Measurements from ENCODE around the gene FAM227A.

FAM227A gene

GRCh38 chr22:38656256-38657044, at the start of gene FAM227A, which contains the start of gene CBY1:
Gene FAM227A, minus strand, starts transcription at chr22:38656392. Its CDS starts 6,224 bp downstream, at chr22:38650168.
Gene CBY1, plus strand, starts transcription at chr22:38656638. Its CDS starts 11,417 bp downstream, at chr22:38668055.
- TF ChIP-seq EP300 (IDR thresholded peaks at IDR 0.05; ENCODE audit: borderline replicate concordance) (peak; percentile 70; the same call in 1 of the 2 replicates), FOXM1 (IDR thresholded peaks at IDR 0.05; ENCODE audit: borderline replicate concordance, low read depth) (no peak; the same call in 1 of the 2 replicates), EGR1 (IDR thresholded peaks at IDR 0.05) (no peak), NFIC (IDR thresholded peaks at IDR 0.05) (no peak), TEAD4 (IDR thresholded peaks at IDR 0.05) (no peak), MAX (IDR thresholded peaks at IDR 0.05) (peak; percentile 11; the same call in 1 of the 2 replicates), USF1 (IDR thresholded peaks at IDR 0.05) (no peak), CREB1 (IDR thresholded peaks at IDR 0.05; ENCODE audit: low read depth) (no peak), TCF12 (IDR thresholded peaks at IDR 0.05; ENCODE audit: low read depth) (no peak), RAD21 (IDR thresholded peaks at IDR 0.05; ENCODE audit: low read depth) (no peak), ZBTB7A (IDR thresholded peaks at IDR 0.05; ENCODE audit: low read depth) (peak; percentile 29; the same call in 1 of the 2 replicates), YY1 (IDR thresholded peaks at IDR 0.05; ENCODE audit: low read depth) (0 out of 2 replicates have a peak, but pooled peaks have one; percentile 46), CEBPB (IDR thresholded peaks at IDR 0.05) (no peak), TAF1 (IDR thresholded peaks at IDR 0.05; ENCODE audit: low read depth) (peak; percentile 84)
- TF ChIP-seq, protein P1, sequence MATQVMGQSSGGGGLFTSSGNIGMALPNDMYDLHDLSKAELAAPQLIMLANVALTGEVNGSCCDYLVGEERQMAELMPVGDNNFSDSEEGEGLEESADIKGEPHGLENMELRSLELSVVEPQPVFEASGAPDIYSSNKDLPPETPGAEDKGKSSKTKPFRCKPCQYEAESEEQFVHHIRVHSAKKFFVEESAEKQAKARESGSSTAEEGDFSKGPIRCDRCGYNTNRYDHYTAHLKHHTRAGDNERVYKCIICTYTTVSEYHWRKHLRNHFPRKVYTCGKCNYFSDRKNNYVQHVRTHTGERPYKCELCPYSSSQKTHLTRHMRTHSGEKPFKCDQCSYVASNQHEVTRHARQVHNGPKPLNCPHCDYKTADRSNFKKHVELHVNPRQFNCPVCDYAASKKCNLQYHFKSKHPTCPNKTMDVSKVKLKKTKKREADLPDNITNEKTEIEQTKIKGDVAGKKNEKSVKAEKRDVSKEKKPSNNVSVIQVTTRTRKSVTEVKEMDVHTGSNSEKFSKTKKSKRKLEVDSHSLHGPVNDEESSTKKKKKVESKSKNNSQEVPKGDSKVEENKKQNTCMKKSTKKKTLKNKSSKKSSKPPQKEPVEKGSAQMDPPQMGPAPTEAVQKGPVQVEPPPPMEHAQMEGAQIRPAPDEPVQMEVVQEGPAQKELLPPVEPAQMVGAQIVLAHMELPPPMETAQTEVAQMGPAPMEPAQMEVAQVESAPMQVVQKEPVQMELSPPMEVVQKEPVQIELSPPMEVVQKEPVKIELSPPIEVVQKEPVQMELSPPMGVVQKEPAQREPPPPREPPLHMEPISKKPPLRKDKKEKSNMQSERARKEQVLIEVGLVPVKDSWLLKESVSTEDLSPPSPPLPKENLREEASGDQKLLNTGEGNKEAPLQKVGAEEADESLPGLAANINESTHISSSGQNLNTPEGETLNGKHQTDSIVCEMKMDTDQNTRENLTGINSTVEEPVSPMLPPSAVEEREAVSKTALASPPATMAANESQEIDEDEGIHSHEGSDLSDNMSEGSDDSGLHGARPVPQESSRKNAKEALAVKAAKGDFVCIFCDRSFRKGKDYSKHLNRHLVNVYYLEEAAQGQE (IDR thresholded peaks at IDR 0.05; ENCODE audit: low read depth), result no peak

GRCh38 chr22:38705235-38706100, 49.3 kb upstream of the FAM227A start, which contains the start of gene GTPBP1:
Gene GTPBP1, plus strand, starts transcription at chr22:38705944. Its CDS starts 12 bp downstream, at chr22:38705956.
- peak; percentile 73 for TF ChIP-seq USF1 (IDR thresholded peaks at IDR 0.05)
- no peak for TF ChIP-seq EGR1 (IDR thresholded peaks at IDR 0.05)
- peak; percentile 91 for TF ChIP-seq YY1 (IDR thresholded peaks at IDR 0.05; ENCODE audit: low read depth)
- peak; percentile 90 for TF ChIP-seq TAF1 (IDR thresholded peaks at IDR 0.05; ENCODE audit: low read depth)
- TF ChIP-seq NFIC (IDR thresholded peaks at IDR 0.05), result no peak
- TF ChIP-seq ZBTB7A (IDR thresholded peaks at IDR 0.05; ENCODE audit: low read depth), result no peak
- TF ChIP-seq CEBPB (IDR thresholded peaks at IDR 0.05), result peak; percentile 57
- TF ChIP-seq CREB1 (IDR thresholded peaks at IDR 0.05; ENCODE audit: low read depth), result peak; percentile 87
- TF ChIP-seq MAX (IDR thresholded peaks at IDR 0.05), result peak; percentile 60

DNA sequence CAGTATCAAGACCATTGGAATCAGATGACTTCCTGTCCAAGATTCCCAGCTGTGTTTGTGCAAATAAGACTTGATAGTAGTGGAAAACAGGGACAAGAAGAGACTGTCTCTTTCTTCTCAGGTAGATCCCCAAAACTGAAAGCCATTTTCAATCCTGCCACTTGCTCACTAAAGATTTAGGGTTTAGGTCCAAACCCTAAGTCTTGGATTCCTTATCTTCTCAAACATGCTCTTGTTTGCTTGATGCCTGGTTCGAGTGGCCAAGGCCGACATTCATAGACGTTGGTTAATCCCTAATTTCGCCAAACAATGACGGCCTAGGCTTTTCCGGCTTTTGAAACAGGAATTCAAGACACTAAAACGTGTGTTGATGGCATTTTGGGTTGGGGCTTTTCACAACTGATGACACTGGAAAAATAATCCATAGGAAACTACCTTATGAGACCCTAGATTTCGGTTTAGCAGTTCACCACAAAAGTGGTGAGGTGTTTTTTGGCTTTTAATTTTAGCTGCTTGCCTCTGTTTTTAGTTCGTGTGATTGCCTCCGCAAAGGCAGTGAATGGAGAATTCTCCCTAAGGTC, 48.6 kb upstream of the FAM227A start:
- TF ChIP-seq, protein P1 (IDR thresholded peaks at IDR 0.05; ENCODE audit: low read depth), result no peak
- TF ChIP-seq TAF1 (IDR thresholded peaks at IDR 0.05; ENCODE audit: low read depth), result no peak
- no peak for TF ChIP-seq TCF12 (IDR thresholded peaks at IDR 0.05; ENCODE audit: low read depth)
- no peak for TF ChIP-seq EP300 (IDR thresholded peaks at IDR 0.05; ENCODE audit: borderline replicate concordance)
- TF ChIP-seq EGR1 (IDR thresholded peaks at IDR 0.05), result no peak
- TF ChIP-seq ZBTB7A (IDR thresholded peaks at IDR 0.05; ENCODE audit: low read depth), result no peak
- no peak for TF ChIP-seq RAD21 (IDR thresholded peaks at IDR 0.05; ENCODE audit: low read depth)
- TF ChIP-seq CREB1 (IDR thresholded peaks at IDR 0.05; ENCODE audit: low read depth), result no peak

- TF ChIP-seq TCF12 (IDR thresholded peaks at IDR 0.05; ENCODE audit: low read depth) (no peak), ZBTB7A (IDR thresholded peaks at IDR 0.05; ENCODE audit: low read depth) (no peak), CREB1 (IDR thresholded peaks at IDR 0.05; ENCODE audit: low read depth) (peak; percentile 98), TAF1 (IDR thresholded peaks at IDR 0.05; ENCODE audit: low read depth) (peak; percentile 60; the same call in 1 of the 2 replicates), EP300 (IDR thresholded peaks at IDR 0.05; ENCODE audit: borderline replicate concordance) (0 out of 2 replicates have a peak, but pooled peaks have one; percentile 12), MAX (IDR thresholded peaks at IDR 0.05) (peak; percentile 60), CEBPB (IDR thresholded peaks at IDR 0.05) (no peak), EGR1 (IDR thresholded peaks at IDR 0.05) (peak; percentile 95), FOXM1 (IDR thresholded peaks at IDR 0.05; ENCODE audit: borderline replicate concordance, low read depth) (no peak), TEAD4 (IDR thresholded peaks at IDR 0.05) (no peak), RAD21 (IDR thresholded peaks at IDR 0.05; ENCODE audit: low read depth) (no peak), USF1 (IDR thresholded peaks at IDR 0.05) (peak; percentile 51; the same call in 1 of the 2 replicates), NFIC (IDR thresholded peaks at IDR 0.05) (no peak), YY1 (IDR thresholded peaks at IDR 0.05; ENCODE audit: low read depth) (peak; percentile 28; the same call in 1 of the 2 replicates)
- TF ChIP-seq, protein P1 (IDR thresholded peaks at IDR 0.05; ENCODE audit: low read depth), result no peak; the same call in 1 of the 2 replicates
Measured at GRCh38 chr22:38700789-38701628, 44.8 kb upstream of the FAM227A start, which contains the start of gene JOSD1. Gene JOSD1, minus strand, starts transcription at chr22:38700943. Its CDS starts 956 bp downstream, at chr22:38699987.
